K562 (cell line): Measurements from ENCODE around the gene DYNLT2. TPM values are rescaled to one million over a fixed set of nuclear protein-coding genes. Genes with fewer than 3 reads are reported as not detected.

Experiments used
- CBX8 ChIP-seq: fragments of 200-600 bp; sonication (generic); IDR thresholded peaks from 2 replicates; pipeline ENCODE4 v1.6.1; 2012; ENCODE audit warnings: borderline replicate concordance, mixed run types, low read depth, mild to moderate bottlenecking, moderate library complexity, mixed read lengths, low read length, control low read depth, inconsistent platforms; ENCODE audit not compliant: poor library complexity, severe bottlenecking; ENCODE audit errors: extremely low read depth
- EZH2 ChIP-seq: IDR thresholded peaks from 2 replicates; pipeline ENCODE4 v1.6.1; 2012; ENCODE audit warnings: low read depth, mild to moderate bottlenecking, inconsistent platforms, low read length, borderline replicate concordance
- HNRNPK ChIP-seq: fragments of 200-400 bp; formaldehyde crosslinking; IDR thresholded peaks from one replicate; pipeline ENCODE4 v1.6.1; 2018; ENCODE audit warnings: mild to moderate bottlenecking, low read depth, low read length; ENCODE audit not compliant: poor library complexity, severe bottlenecking
- MAFF ChIP-seq: IDR thresholded peaks from 2 replicates; pipeline ENCODE4 v1.6.1; 2012; ENCODE audit warnings: low read length, improper control_type of control experiment
- NFE2 ChIP-seq: IDR thresholded peaks from 2 replicates; pipeline ENCODE4 v1.6.1; 2014; ENCODE audit warnings: antibody characterized with exemption, low read depth
- NR0B1 ChIP-seq: fragments of 450-650 bp; IDR thresholded peaks from one replicate; pipeline ENCODE4 v1.6.1; 2018; ENCODE audit warnings: mild to moderate bottlenecking, moderate library complexity; ENCODE audit not compliant: partially characterized antibody
- PCBP1 ChIP-seq: fragments of 200-400 bp; formaldehyde crosslinking; IDR thresholded peaks from 2 replicates; pipeline ENCODE4 v1.6.1; 2018; ENCODE audit warnings: mild to moderate bottlenecking, low read depth, low read length; ENCODE audit not compliant: poor library complexity, severe bottlenecking
- POLR2H ChIP-seq: IDR thresholded peaks from 2 replicates; pipeline ENCODE4 v1.6.1; 2016; ENCODE audit warnings: missing genetic modification characterization, low read depth, mild to moderate bottlenecking, control low read depth, missing compliant biosample characterization, moderate library complexity
- STAG1 ChIP-seq: sonication (generic); formaldehyde crosslinking; IDR thresholded peaks from 2 replicates; pipeline ENCODE4 v1.5.0; 2020; ENCODE audit warnings: missing genetic modification reagents, borderline replicate concordance
- TAF7 ChIP-seq: fragments of 450-650 bp; IDR thresholded peaks from 2 replicates; pipeline ENCODE4 v1.6.1; 2016; ENCODE audit warnings: missing genetic modification characterization, missing compliant biosample characterization
- TSC22D4 ChIP-seq: fragments of 450-650 bp; IDR thresholded peaks from 2 replicates; pipeline ENCODE4 v1.6.1; 2016; ENCODE audit warnings: missing genetic modification characterization, missing biosample characterization, control low read depth
- U2AF2 ChIP-seq: fragments of 200-400 bp; formaldehyde crosslinking; optimal IDR thresholded peaks from 2 replicates; pipeline ENCODE3; 2017; ENCODE audit warnings: low read depth, mild to moderate bottlenecking, low read length
- ZBTB7A ChIP-seq: IDR thresholded peaks from 2 replicates; pipeline ENCODE4 v1.6.1; 2011; ENCODE audit warnings: low read depth, mild to moderate bottlenecking, low read length, moderate library complexity, borderline replicate concordance; ENCODE audit not compliant: control insufficient read depth
- ZNF224 ChIP-seq: sonication (generic); formaldehyde crosslinking; IDR thresholded peaks from 2 replicates; pipeline ENCODE4 v1.8.0; 2022; ENCODE audit warnings: mild to moderate bottlenecking, missing genetic modification reagents
- ZNF23 ChIP-seq: fragments of 250-450 bp; sonication (Bioruptor Pico); IDR thresholded peaks from 2 replicates; pipeline ENCODE4 v1.4.0; 2020; ENCODE audit warnings: mild to moderate bottlenecking
- ZNF253 ChIP-seq: fragments of 250-450 bp; sonication (Bioruptor Pico); conservative IDR thresholded peaks from 2 replicates; pipeline ENCODE4 v1.6.1; 2021; ENCODE audit warnings: mild to moderate bottlenecking
- ZNF586 ChIP-seq: fragments of 450-650 bp; formaldehyde crosslinking; conservative IDR thresholded peaks from 2 replicates; pipeline ENCODE4 v1.4.0; 2020; ENCODE audit warnings: mild to moderate bottlenecking, moderate library complexity
- polyA plus RNA-seq, 8 experiments: library from polyadenylated mRNA; depleted of rRNA in 4 of 8; stranded (reverse) in 5 of 8; unstranded in 3 of 8; fragments of >200 nt; fragmentation: Nextera tagmentation in 2 of 8; fragmentation: Illumina TruSeq in 1 of 8; extraction: Ambion mirVana in 2 of 8; extraction: Trizol in 1 of 8; gene quantifications; 2 replicates each; pipeline versions ENCODE4 v1.2.1 to v1.2.3, GENCODE V29; 2011 to 2014; ENCODE audit warnings: inconsistent platforms in 1 of 8, missing spikeins in 1 of 8
- total RNA-seq, 7 experiments: library from RNA; depleted of rRNA in 6 of 7; stranded (reverse); fragments of >200 nt in 6 of 7; fragmentation: Illumina TruSeq in 2 of 7; extraction: Trizol in 2 of 7; gene quantifications; 2 replicates each; pipeline versions ENCODE4 v1.2.1 to v1.2.3, GENCODE V29; 2011 to 2021; ENCODE audit warnings: low replicate concordance in 1 of 7
- TF ChIP-seq, protein P1 (sequence below): fragments of 250-450 bp; sonication (Bioruptor Pico); IDR thresholded peaks from 2 replicates; pipeline ENCODE4 v1.8.0; 2021; ENCODE audit warnings: borderline replicate concordance, mild to moderate bottlenecking, moderate library complexity; ENCODE audit not compliant: poor library complexity, severe bottlenecking
- TF ChIP-seq, protein P2 (sequence below): fragments of 450-650 bp; IDR thresholded peaks from 2 replicates; pipeline ENCODE4 v1.6.1; 2016; ENCODE audit warnings: low read depth, mild to moderate bottlenecking, moderate library complexity
- TF ChIP-seq, protein P3 (sequence below): fragments of 450-650 bp; IDR thresholded peaks from 2 replicates; pipeline ENCODE4 v1.6.1; 2014; ENCODE audit warnings: low read depth, mild to moderate bottlenecking, moderate library complexity, borderline replicate concordance
- TF ChIP-seq, protein P4 (sequence below), 2 experiments: IDR thresholded peaks; 2 replicates each; pipeline ENCODE4 v1.6.1; 2011; ENCODE audit warnings: borderline replicate concordance in 1 of 2, control low read depth in 1 of 2, low read depth in 1 of 2, low read length in 1 of 2, mild to moderate bottlenecking in 1 of 2, mixed read lengths in 1 of 2, moderate library complexity in 1 of 2; ENCODE audit not compliant: insufficient read depth in 1 of 2, insufficient read length in 1 of 2, poor library complexity in 1 of 2, severe bottlenecking in 1 of 2; ENCODE audit errors: extremely low read depth in 1 of 2

Gene DYNLT2
- total and polyA plus RNA-seq, 9 of the 15 experiments (the other 6 are each of a cell fraction or from before 2014, with no cell fraction given) = 2.0 to 12.8 (median 6.3) TPM

DNA sequence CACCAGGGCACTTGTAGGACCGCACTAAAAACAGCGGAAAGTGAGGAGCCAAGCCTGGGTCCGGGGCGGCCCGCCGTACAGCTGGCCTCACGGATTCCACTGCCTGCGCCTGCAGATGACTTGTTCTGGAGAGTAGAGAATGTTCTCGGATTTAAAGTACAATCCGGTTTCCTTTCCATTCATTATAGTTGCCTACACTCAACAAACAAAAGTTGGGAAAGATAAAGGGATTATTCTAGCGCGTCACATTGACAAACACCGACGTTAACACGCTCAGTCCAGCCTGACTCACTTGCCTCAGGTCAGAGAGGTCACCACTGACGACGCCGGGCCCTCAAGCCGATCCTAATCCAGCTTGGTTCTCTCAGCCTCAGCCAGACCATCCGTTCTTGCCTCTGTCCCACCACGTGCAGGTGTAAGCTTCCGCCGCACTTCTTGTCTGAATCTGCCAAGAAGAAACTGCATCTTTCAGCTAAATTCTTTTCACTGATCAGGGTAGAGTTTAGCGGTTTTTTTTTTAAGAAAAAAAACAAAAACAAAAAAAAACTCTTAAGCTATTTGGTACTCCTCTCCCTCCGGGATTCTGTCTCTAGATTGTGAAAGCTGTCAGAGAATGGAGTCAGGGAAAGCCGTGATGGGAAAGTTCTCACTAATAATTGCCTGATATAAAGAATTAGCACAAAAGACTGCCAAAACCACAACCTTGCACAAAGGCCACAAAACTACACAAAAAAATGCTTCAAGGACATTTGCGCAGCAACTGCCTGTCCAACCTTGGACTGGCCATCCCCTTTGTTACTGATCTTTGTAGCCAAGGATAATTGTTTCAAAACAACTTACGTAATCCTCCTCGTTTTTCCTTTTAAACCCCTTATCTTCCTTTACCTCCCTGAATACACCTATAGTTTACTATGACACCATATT, 26.0 kb downstream of the DYNLT2 start (continued):
- TF ChIP-seq PCBP1 (no peak), ZNF253 (no peak), ZBTB7A (no peak; the same call in 1 of the 2 replicates), NFE2 (no peak), STAG1 (CRISPR knock-in tag) (no peak), U2AF2 (no peak), ZNF23 (CRISPR knock-in tag) (no peak), NR0B1 (no peak), ZNF586 (no peak), TSC22D4 (tag) (no peak), TAF7 (tag) (no peak), CBX8 (no peak), MAFF (no peak), ZNF224 (CRISPR knock-in tag) (no peak), POLR2H (tag) (no peak; the same call in 1 of the 2 replicates), EZH2 (no peak), HNRNPK (no peak)
- TF ChIP-seq, protein P1, sequence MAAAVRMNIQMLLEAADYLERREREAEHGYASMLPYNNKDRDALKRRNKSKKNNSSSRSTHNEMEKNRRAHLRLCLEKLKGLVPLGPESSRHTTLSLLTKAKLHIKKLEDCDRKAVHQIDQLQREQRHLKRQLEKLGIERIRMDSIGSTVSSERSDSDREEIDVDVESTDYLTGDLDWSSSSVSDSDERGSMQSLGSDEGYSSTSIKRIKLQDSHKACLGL (CRISPR knock-in tag) = no peak
- TF ChIP-seq, protein P2, sequence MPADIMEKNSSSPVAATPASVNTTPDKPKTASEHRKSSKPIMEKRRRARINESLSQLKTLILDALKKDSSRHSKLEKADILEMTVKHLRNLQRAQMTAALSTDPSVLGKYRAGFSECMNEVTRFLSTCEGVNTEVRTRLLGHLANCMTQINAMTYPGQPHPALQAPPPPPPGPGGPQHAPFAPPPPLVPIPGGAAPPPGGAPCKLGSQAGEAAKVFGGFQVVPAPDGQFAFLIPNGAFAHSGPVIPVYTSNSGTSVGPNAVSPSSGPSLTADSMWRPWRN = no peak
- TF ChIP-seq, protein P3, sequence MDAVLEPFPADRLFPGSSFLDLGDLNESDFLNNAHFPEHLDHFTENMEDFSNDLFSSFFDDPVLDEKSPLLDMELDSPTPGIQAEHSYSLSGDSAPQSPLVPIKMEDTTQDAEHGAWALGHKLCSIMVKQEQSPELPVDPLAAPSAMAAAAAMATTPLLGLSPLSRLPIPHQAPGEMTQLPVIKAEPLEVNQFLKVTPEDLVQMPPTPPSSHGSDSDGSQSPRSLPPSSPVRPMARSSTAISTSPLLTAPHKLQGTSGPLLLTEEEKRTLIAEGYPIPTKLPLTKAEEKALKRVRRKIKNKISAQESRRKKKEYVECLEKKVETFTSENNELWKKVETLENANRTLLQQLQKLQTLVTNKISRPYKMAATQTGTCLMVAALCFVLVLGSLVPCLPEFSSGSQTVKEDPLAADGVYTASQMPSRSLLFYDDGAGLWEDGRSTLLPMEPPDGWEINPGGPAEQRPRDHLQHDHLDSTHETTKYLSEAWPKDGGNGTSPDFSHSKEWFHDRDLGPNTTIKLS = no peak
- TF ChIP-seq, protein P4, sequence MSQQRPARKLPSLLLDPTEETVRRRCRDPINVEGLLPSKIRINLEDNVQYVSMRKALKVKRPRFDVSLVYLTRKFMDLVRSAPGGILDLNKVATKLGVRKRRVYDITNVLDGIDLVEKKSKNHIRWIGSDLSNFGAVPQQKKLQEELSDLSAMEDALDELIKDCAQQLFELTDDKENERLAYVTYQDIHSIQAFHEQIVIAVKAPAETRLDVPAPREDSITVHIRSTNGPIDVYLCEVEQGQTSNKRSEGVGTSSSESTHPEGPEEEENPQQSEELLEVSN (IDR thresholded peaks at IDR 0.05; ENCODE audit: borderline replicate concordance in 1 of 2, extremely low read depth in 1 of 2, insufficient read depth in 1 of 2, insufficient read length in 1 of 2, low read depth in 1 of 2, low read length in 1 of 2, poor library complexity in 1 of 2, severe bottlenecking in 1 of 2) = peak in 1 of 2 experiments; percentile 80
